ENCODE results near the gene SHMT1.

The SHMT1 gene

DNA sequence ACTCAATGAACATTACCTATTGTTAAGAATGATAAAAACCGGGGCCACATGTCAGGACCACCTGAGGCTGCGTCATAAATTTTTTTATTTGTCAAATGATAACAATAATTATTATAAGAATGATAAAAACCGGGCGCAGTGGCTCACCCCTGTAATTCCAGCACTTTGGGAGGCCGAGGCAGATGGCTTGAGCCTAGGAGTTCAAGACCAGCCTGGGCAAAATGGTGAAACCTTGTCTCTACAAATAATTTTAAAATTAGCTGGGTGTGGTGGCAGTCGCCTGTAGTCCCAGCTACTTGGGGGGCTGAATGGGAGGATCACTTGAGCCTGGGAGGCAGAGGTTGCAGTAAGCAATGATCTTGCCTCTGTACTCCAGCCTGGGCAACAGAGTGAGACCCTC is 816 bp upstream of the SHMT1 start:
- in situ Hi-C loops (cut with MboI; ENCODE audit: low sequenced_read_pairs, unreplicated experiment), result no loop called here
- DNase-seq (ENCODE audit: low spot score), result no peak
- TF ChIP-seq, protein P1, sequence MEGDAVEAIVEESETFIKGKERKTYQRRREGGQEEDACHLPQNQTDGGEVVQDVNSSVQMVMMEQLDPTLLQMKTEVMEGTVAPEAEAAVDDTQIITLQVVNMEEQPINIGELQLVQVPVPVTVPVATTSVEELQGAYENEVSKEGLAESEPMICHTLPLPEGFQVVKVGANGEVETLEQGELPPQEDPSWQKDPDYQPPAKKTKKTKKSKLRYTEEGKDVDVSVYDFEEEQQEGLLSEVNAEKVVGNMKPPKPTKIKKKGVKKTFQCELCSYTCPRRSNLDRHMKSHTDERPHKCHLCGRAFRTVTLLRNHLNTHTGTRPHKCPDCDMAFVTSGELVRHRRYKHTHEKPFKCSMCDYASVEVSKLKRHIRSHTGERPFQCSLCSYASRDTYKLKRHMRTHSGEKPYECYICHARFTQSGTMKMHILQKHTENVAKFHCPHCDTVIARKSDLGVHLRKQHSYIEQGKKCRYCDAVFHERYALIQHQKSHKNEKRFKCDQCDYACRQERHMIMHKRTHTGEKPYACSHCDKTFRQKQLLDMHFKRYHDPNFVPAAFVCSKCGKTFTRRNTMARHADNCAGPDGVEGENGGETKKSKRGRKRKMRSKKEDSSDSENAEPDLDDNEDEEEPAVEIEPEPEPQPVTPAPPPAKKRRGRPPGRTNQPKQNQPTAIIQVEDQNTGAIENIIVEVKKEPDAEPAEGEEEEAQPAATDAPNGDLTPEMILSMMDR (IDR thresholded peaks at IDR 0.05; ENCODE audit: borderline replicate concordance, control extremely low read depth, extremely low read depth, insufficient read depth, missing control alignments), result no peak

DNA sequence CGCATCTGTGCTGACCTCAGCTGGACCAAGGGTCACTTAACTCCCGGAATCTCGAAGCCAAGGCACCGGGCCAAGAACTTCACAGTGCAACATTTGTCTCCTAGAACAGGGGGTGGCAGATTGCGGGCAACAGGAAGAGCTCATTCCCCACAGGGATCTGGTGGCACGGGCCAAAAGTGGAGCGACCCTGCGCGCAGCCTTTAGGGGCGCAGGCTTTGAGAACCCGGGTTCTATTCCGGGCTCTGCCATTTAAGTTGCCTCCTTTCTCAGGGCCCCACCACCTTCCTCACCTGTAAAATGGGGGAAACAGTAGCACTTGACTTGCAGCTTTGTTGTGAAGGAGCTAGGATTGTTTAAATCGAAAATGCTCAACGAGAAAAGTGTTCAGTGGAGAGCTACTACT is 651 bp downstream of the SHMT1 start:
- peak; percentile 54 for DNase-seq (ENCODE audit: low spot score)
- TF ChIP-seq, protein P1 (IDR thresholded peaks at IDR 0.05; ENCODE audit: borderline replicate concordance, control extremely low read depth, extremely low read depth, insufficient read depth, missing control alignments), result no peak
- in situ Hi-C loops (cut with MboI; ENCODE audit: low sequenced_read_pairs, unreplicated experiment), result no loop called here

DNA sequence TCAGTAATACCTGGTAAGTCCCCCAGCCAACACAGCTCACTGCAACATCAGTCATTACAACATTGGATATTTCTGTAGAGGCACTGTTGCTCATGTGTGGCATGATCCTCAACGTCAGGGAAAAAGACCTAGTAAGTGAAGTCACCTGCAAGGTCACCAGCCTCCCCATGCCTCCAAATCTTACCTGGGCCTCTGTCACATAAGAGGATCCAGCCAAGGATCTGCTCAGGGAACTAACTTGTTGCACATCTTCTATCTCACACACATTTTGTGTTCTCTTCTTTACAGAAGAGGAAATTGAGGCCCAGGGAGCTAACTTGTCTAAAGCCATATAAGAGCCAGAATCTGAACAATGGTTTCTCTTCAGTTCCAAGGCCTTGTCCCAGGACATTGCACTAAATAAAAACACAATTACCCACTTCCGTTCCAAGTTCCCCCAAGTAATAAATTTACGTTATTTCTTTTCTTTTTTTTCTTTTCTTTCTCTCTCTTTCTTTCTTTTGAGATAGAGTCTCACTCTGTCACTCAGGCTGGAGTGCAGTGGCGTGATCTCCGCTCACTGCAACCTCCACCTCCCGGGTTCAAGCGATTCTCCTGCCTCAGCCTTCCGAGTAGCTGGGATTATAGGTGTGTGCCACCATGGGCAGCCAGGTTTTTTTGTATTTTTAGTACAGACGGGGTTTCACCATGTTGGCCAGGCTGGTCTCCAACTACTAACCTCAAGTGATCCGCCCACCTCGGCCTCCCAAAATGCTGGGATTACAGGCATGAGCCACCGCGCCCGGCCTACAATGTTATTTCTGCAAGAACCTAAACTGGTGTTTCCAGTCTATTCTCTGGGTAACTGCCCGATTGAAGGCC is 1.3 kb downstream of the SHMT1 start:
- TF ChIP-seq, protein P1 (IDR thresholded peaks at IDR 0.05; ENCODE audit: borderline replicate concordance, control extremely low read depth, extremely low read depth, insufficient read depth, missing control alignments), result no peak
- in situ Hi-C loops (cut with MboI; ENCODE audit: low sequenced_read_pairs, unreplicated experiment), result no loop called here
- DNase-seq (ENCODE audit: low spot score), result no peak

DNA sequence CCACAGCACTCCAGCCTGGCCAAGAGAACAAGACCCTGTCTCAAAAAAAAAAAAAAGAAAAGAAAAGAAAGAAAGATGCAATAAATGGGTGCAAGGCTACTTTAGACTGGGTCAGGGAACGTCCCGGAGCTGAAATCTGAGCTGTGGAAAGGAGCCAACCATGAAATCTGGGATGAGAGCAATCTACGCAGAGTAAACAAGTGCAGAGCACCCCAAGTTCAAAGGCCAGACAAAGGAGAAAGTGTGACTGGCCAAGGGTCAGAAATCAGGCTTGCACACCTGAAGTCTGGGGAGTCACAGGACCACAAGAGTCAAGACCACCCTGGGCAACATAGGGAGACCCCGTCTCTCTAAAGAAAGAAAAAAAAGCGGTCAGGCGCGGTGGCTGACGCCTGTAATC is 2.8 kb downstream of the SHMT1 start:
- TF ChIP-seq, protein P1 (IDR thresholded peaks at IDR 0.05; ENCODE audit: borderline replicate concordance, control extremely low read depth, extremely low read depth, insufficient read depth, missing control alignments), result no peak
- in situ Hi-C loops (cut with MboI; ENCODE audit: low sequenced_read_pairs, unreplicated experiment), result no loop called here
- no peak for DNase-seq (ENCODE audit: low spot score)

DNA sequence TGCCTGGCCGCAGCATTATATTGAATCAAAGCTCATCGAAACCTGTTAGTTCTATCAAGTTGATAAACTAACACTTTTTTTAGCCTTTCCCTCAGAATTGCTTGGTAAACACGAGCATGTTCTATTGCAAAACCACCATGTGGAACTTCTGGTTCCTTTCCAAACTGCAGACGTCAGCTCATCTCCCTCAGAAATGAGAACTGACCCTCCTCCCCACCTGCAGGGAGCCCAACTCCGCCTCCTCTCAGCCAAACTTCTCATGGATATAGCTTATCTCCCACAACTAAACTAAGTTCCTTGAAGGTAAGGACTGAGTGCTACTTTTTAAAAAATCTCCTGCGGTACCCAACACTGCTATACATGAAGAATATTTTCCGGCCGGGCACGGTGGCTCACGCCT is 6.7 kb downstream of the SHMT1 start:
- in situ Hi-C loops (cut with MboI; ENCODE audit: low sequenced_read_pairs, unreplicated experiment), result no loop called here
- DNase-seq (ENCODE audit: low spot score), result no peak
- TF ChIP-seq, protein P1 (IDR thresholded peaks at IDR 0.05; ENCODE audit: borderline replicate concordance, control extremely low read depth, extremely low read depth, insufficient read depth, missing control alignments), result no peak

DNA sequence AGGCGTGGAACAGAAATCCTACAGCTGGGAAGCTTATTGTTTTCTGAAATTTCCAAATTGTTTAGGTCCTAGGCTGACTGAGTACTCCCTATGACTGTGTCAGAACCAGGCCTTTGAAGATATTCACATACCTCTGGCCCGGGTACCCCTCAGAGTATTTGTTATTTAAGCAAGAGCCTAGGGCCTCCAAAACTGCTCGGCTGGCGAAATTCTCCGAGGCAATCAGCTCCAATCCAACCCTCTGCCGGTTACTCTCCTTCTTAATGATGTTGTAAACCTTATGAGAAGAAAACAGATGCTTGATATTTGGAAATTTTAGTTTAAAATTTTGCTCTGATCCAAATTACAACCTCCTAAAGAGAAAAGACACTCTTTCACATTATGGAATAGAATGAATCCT is 9.8 kb downstream of the SHMT1 start:
- in situ Hi-C loops (cut with MboI; ENCODE audit: low sequenced_read_pairs, unreplicated experiment), result no loop called here
- no peak for DNase-seq (ENCODE audit: low spot score)
- TF ChIP-seq, protein P1 (IDR thresholded peaks at IDR 0.05; ENCODE audit: borderline replicate concordance, control extremely low read depth, extremely low read depth, insufficient read depth, missing control alignments), result no peak

All from GM13976 (cell line).